ENCODE data around the gene ULK4.
"Not testable (repeated sequence)": the region's sequence is repeated elsewhere in the genome, so short reads cannot be mapped to it uniquely, and the experiment has no call there.

Gene ULK4

DNA sequence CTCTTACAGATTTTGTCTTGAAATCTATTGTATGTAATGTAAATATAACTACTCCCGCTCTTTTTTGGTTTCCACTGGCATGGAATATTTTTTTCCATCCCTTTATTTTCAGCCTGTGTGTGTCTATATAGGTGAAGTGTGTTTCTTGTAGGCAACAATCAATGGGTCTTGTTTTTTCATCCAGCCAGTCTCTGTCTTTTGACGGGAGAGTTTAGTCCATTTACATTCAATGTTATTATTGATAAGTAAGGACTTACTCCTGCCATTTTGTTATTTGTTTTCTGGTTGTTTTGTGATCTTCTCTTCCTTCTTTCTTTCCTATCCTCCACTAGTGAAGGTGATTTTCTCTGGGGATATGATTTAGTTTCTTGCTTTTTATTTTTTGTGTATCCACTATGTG lies 101.4 kb downstream of the ULK4 start:
- not testable (repeated sequence) for DNase-seq

- no peak for DNase-seq
Measured at GRCh38 chr3:41854956-41855355, 106.9 kb downstream of the ULK4 start.

- DNase-seq, result no peak
Measured at GRCh38 chr3:41853540-41854196, 108.2 kb downstream of the ULK4 start.

DNA sequence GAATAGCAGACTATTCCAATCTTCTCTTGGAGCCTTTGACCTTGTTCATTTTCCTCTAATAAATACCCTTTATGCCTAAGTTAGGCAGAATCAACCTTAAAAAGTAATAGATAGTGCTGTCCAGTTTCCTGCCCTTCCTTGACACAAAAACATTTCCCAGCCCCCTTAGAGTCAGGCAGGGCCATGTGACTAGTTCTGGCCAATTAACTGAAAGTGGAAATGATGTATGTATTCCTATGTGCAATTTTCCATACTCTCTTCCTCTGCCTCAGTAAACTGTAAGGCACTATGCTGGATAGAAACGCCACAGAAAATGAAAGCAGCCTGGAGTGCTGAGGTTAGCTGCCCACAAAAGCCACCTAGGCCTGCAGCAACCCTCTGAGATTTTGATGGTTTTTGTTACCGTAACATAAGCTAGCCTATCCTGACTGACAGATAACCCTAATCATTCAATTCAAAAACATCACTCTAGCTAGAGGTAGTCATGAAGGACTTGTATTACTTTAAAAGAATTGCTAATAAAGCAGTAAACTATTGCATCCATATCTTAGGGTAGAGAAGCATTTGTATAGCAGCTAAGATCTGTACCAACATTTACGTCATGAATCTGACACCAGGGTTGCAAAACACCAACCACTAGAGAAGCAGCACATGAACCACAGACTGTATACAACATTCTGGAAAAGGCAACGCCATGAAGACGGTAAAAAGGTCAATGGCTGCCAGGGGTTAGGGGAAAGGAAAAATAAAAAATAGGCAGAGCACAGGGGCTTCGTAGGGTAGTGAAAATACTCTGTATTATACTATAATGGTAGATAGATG lies 112.9 kb downstream of the ULK4 start:
- DNase-seq, result no peak

DNA sequence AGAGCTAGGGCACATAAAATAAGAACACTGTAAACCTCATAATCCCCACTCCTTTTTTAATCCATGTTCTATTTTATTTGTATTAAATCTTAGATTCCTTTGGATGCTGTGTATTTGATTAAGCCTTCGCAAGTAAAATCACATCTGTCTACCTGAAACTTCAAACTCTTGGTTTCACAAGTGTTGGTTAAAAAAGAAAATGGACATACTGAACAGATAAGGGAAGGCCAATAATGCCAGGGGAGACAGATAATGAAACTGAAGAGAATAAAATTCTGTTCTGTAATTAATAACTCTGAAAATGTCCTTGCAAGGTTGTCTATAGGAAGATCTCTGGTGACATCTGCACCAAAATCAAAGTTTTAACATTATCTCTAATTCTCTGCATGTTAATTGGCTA lies 114.2 kb downstream of the ULK4 start:
- no peak for DNase-seq

- DNase-seq, result no peak
Measured at GRCh38 chr3:41846850-41847249, 115.1 kb downstream of the ULK4 start.

DNA sequence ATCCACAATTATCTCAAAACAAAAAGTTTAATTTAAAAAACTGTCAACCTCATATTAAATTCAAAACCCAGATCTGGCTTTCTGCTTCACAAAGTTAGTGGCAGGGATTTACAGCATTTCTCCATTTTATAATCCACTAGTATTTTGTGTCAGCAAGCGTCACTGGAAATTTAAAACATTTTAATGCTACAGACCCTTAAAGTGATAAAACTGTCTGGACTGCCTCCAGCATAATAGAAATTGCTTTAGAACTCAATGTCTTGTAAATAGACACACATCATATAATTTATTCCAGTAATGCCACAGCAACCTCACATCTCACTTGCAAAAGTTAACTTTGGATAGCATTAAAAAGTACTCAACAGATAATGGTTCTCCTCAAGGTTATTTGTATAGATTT lies 116.1 kb downstream of the ULK4 start:
- no peak for DNase-seq

DNA sequence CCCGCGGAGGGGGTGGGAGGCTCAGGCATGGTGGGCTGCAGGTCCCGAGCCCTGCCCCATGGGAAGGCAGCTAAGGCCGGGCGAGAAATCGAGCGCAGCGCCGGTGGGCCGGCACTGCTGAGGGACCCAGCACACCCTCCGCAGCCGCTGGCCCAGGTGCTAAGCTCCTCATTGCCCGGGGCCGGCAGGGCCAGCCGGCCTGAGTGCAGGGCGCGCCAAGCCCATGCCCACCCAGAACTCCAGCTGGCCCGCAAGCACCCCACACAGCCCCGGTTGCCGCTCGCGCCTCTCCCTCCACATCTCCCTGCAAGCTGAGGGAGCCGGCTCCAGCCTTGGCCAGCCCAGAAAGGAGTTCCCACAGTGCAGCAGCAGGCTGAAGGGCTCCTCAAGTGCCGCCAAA lies 117.6 kb downstream of the ULK4 start:
- not testable (repeated sequence) for DNase-seq

GRCh38 chr3:41840936-41841668 lies 120.8 kb downstream of the ULK4 start:
- not testable (repeated sequence) for DNase-seq

GRCh38 chr3:41836360-41837134 lies 125.4 kb downstream of the ULK4 start:
- DNase-seq, result no peak

GRCh38 chr3:41833628-41834027 lies 128.3 kb downstream of the ULK4 start:
- DNase-seq, result no peak

DNA sequence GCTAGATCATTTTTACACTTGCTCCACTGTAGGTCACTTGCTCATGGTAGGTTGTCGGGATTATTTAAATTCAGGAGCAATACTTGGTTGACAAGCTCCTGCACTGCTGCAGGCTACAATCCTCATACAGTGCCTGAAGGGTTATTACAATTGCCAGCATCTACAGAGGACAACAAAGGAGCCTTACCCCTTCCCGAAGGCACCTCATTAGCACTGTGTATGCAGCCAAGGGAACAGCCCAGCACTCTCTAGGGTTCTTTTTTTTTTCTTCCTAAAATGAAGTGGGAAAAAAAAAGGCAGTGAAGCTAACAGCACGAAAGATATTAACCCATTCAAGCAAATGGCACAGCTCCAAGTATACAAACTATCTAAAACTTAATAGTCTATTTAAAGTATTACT lies 142.7 kb downstream of the ULK4 start:
- no peak for DNase-seq

DNA sequence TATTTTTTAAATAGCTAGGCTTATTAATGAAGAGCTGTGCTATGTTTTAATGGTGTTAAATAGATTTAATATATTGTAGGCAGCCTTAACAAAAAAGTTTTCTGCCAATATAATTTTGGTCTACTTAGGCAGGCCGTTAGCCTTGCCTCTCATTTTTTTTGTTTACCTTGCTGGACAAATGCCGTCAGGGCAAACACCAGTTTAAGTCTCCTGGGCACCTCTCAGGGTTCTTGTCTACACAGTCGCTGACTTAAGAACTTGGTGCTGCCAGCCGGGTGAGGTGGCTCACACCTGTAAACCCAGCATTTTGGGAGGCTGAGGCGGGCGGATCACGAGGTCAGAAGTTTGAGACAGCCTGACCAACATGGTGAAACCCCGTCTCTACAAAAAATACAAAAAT lies 153.3 kb downstream of the ULK4 start:
- DNase-seq, result no peak

GRCh38 chr3:41808152-41808551 lies 153.8 kb downstream of the ULK4 start:
- no peak for DNase-seq

DNA sequence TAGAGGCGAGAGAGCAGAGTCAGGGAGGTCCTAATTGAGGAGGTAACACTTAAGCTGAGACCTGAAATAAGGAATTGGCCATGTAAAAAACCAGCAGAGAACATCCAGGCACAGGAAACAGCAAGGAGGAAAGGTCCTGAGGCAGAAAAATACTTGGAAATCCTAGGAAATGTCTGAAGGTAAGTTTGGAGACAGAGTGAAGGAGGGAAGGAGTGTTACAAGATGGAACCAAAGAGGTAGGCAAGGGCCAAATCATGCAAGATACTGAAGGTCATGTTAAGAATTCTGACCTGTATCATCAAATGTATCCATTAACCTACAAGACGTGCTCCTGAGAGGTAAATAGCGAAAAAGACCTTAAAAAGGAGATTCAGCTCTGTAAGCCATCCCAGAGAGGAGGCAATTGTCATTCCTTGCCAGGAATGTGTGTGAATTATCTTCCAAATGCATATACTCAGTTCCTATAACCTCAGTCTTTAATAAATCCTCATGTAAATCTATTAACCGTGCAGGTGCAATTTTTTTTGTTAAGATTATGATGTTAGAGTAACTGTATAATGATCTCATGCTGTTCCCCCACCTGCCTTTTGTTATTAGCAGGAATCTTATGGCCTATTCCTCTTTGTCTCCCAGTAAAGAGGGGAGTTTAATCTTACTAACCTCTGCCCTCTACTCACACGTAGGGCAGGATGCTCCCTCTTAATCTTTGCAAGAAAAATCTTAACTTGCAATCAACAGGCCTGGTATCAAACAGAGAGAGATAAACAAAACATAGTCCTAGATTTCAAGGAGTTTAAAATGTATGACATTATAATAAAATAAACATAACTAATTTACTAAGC lies 166.9 kb downstream of the ULK4 start:
- no peak for DNase-seq

GRCh38 chr3:41792806-41793205 lies 169.1 kb downstream of the ULK4 start:
- no peak for DNase-seq

- DNase-seq, result no peak
Measured at GRCh38 chr3:41769106-41769505, 192.8 kb downstream of the ULK4 start.

DNA sequence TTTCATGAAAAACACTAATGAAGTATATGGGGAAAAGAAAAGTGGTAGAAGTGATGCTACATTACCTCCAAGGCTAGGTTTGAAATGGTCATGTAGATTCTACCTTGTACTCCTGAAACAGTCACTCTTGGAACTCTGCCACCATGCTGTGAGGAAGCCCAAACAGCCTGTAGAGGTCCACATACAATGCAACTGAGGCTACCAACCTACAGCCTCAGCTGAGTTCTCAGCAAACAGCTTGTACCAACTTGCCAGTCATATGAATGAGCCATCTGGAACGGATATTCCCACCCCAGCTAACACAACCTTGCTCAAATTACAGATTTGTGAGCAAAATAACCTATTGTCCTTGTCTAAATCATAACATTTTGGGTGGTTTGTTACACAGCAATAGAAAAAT lies 193.5 kb downstream of the ULK4 start:
- no peak for DNase-seq

- not testable (repeated sequence) for DNase-seq
Measured at GRCh38 chr3:41762867-41763266, 199.0 kb downstream of the ULK4 start.

DNA sequence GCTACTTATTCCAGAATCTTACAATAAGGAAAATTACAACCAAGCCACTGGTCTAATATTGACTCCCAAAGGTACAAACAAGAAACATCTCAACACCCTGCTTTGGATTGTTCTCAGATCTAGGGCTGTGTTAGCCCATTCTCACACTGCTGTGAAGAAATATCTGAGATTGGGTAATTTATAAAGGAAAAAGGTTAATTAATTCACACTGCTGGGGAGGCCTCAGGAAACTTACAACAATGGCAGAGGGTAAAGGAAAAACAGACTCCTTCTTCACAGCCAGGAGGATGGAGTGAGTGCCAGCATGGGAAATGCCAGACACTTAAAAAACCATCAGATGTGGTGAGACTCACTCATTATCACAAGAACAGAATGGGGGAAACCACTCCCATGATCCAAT lies 208.3 kb downstream of the ULK4 start:
- DNase-seq, result no peak

GRCh38 chr3:41751597-41751996 lies 210.3 kb downstream of the ULK4 start:
- DNase-seq, result no peak

DNA sequence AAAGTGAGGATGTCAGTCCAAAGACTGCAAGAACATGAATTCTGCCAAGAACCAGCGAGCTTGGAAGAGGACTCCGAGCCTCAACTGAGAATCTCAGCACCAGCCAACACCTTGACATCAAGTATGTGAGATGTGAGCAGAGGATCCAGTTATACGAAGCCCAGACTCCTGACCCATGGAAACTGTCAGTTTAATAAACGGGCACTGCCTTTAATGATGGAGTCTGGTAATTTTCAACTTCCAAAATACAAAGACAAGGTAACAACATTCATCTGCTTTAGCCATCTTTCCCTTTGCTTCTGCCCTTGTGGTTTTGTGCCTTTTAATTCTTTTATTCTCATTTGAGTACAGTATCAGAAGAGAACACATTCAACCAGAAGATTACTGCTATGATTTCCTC lies 211.9 kb downstream of the ULK4 start:
- no peak for DNase-seq
